GM12878 (cell line): ENCODE results near the gene OIT3. TPM values are rescaled to one million over a fixed set of nuclear protein-coding genes. Genes with fewer than 3 reads are reported as not detected.

Experiments used
- ATAC-seq: fragments of 200-7000 bp; cut with Tn5 transposase; 3 replicates; pipeline ENCODE4 v1.9.1; 2020; ENCODE audit warnings: mild to moderate bottlenecking, moderate library complexity
- BruUV-seq: library from RNA; stranded (reverse); fragments of 400-500 nt; replicated peaks from 2 replicates; lab custom pipeline; 2021; lab: Mats Ljungman, UMichigan
- CTCF ChIA-PET: fragments of 300-600 bp; sonication (Branson Sonifier 250); formaldehyde crosslinking; extraction: SDS; loops from one replicate; lab custom pipeline; 2021; ENCODE audit warnings: inconsistent platforms; lab: Yijun Ruan, JAX
- POLR2A ChIA-PET: fragments of 350-600 bp; formaldehyde crosslinking; extraction: SDS; loops from one replicate; lab custom pipeline; 2021; ENCODE audit warnings: inconsistent platforms; lab: Charles Lee
- RAD21 ChIA-PET: fragments of 300-600 bp; sonication (Branson Sonifier 250); formaldehyde crosslinking; loops from one replicate; lab custom pipeline; 2023; ENCODE audit warnings: antibody characterized with exemption; ENCODE audit not compliant: unreplicated experiment; lab: Charles Lee
- SMC1A ChIA-PET: fragments of 300-600 bp; sonication (Branson Sonifier 250); formaldehyde crosslinking; loops from one replicate; lab custom pipeline; 2023; ENCODE audit not compliant: unreplicated experiment, uncharacterized antibody; lab: Charles Lee
- DNase-seq: peaks from one replicate; pipeline ENCODE4 v3.0.0-alpha.2; 2011; ENCODE audit warnings: low read depth, low spot score
- FAIRE-seq: peaks from 3 replicates; lab custom pipeline; 2011; peaks lifted over from hg19 to GRCh38; lab: Jason Lieb, UNC
- H2AFZ ChIP-seq: 2 replicates; pipeline ENCODE4 v1.6.0; 2011; ENCODE audit warnings: low read depth, low read length, control low read depth; ENCODE audit not compliant: control insufficient read depth
- H3K27ac ChIP-seq: 2 replicates; pipeline ENCODE4 v1.5.1; 2011; ENCODE audit warnings: control low read depth; ENCODE audit not compliant: control insufficient read depth, insufficient read depth
- H3K27me3 ChIP-seq, 2 experiments: replicated peaks in 1 of 2; 2 replicates each; pipeline versions ENCODE4 v1.6.0 to v1.6.1; 2011; ENCODE audit warnings: low read length in 1 of 2; ENCODE audit not compliant: control insufficient read depth in 2 of 2, insufficient read depth in 2 of 2
- H3K36me3 ChIP-seq, 2 experiments: 2 replicates each; pipeline ENCODE4 v1.5.1; 2011; ENCODE audit warnings: low read length in 1 of 2; ENCODE audit not compliant: control insufficient read depth in 2 of 2, insufficient read depth in 2 of 2
- H3K4me1 ChIP-seq: 2 replicates; pipeline ENCODE4 v1.6.1; 2011; ENCODE audit warnings: mild to moderate bottlenecking, low read length, moderate library complexity, mixed read lengths; ENCODE audit not compliant: control insufficient read depth, insufficient read depth
- H3K4me2 ChIP-seq: 2 replicates; pipeline ENCODE4 v1.6.0; 2011; ENCODE audit warnings: control low read depth; ENCODE audit not compliant: control insufficient read depth, insufficient read depth
- H3K4me3 ChIP-seq: fragments of 200-600 bp; sonication (generic); 2 replicates; pipeline ENCODE4 v1.5.1; 2016
- H3K79me2 ChIP-seq: 2 replicates; pipeline ENCODE4 v1.6.0; 2011; ENCODE audit warnings: low read length; ENCODE audit not compliant: control insufficient read depth, insufficient read depth
- H3K9ac ChIP-seq: 2 replicates; pipeline ENCODE4 v1.8.0; 2011; ENCODE audit warnings: low read length, control low read depth, mixed read lengths; ENCODE audit not compliant: control insufficient read depth, insufficient read depth
- H3K9me3 ChIP-seq: replicated peaks from 3 replicates; pipeline ENCODE4 v1.5.1; 2011; ENCODE audit warnings: mild to moderate bottlenecking, low read length; ENCODE audit not compliant: control insufficient read depth, insufficient read depth
- H4K20me1 ChIP-seq: 2 replicates; pipeline ENCODE4 v1.6.0; 2011; ENCODE audit not compliant: control insufficient read depth, insufficient read depth
- EZH2 ChIP-seq: IDR thresholded peaks from 2 replicates; pipeline ENCODE4 v1.6.1; 2012; ENCODE audit warnings: low read depth, mild to moderate bottlenecking, control low read depth, inconsistent platforms, low read length, borderline replicate concordance; ENCODE audit not compliant: control insufficient read depth
- HDGF ChIP-seq: fragments of 450-650 bp; IDR thresholded peaks from 2 replicates; pipeline ENCODE4 v1.6.1; 2016; ENCODE audit warnings: antibody characterized with exemption
- JUND ChIP-seq: IDR thresholded peaks from 2 replicates; pipeline ENCODE4 v1.6.1; 2012; ENCODE audit warnings: low read depth, mild to moderate bottlenecking, low read length, improper control_type of control experiment, moderate library complexity
- KDM1A ChIP-seq: fragments of 200-600 bp; sonication (generic); IDR thresholded peaks from 2 replicates; pipeline ENCODE4 v1.6.1; 2016; ENCODE audit warnings: borderline replicate concordance
- MEF2A ChIP-seq: IDR thresholded peaks from 2 replicates; pipeline ENCODE4 v1.6.1; 2011; ENCODE audit warnings: low read depth, mild to moderate bottlenecking, low read length, moderate library complexity; ENCODE audit not compliant: insufficient read depth
- MEF2B ChIP-seq: fragments of 450-650 bp; IDR thresholded peaks from 2 replicates; pipeline ENCODE4 v1.6.1; 2018; ENCODE audit warnings: mild to moderate bottlenecking, moderate library complexity; ENCODE audit not compliant: partially characterized antibody, poor library complexity, severe bottlenecking
- POLR2A ChIP-seq: IDR thresholded peaks from 2 replicates; pipeline ENCODE4 v1.6.1; 2011; ENCODE audit warnings: low read depth, mild to moderate bottlenecking, low read length
- RAD21 ChIP-seq: IDR thresholded peaks from 2 replicates; pipeline ENCODE4 v1.6.1; 2011; ENCODE audit warnings: mild to moderate bottlenecking, low read depth, low read length, moderate library complexity; ENCODE audit not compliant: insufficient read depth
- RBBP5 ChIP-seq: fragments of 200-600 bp; sonication (generic); conservative IDR thresholded peaks from 2 replicates; pipeline ENCODE4 v1.6.1; 2016
- SMC3 ChIP-seq: IDR thresholded peaks from 2 replicates; pipeline ENCODE4 v1.6.1; 2011; ENCODE audit warnings: low read length, improper control_type of control experiment, borderline replicate concordance
- SP1 ChIP-seq: IDR thresholded peaks from one replicate; pipeline ENCODE4 v1.6.1; 2011; ENCODE audit warnings: low read depth, low read length
- TARDBP ChIP-seq: IDR thresholded peaks from 2 replicates; pipeline ENCODE4 v1.6.1; 2016; ENCODE audit warnings: borderline replicate concordance
- WGBS: methylation state at CpG from one replicate; pipeline ENCODE4 v1.1.6; 2016; ENCODE audit warnings: low lambda C conversion rate; ENCODE audit not compliant: insufficient replicate concordance, insufficient coverage; ENCODE audit errors: missing lambda C conversion rate; 5-methylcytosine and 5-hydroxymethylcytosine counted together
- in situ Hi-C: fragments of 300-500 bp; cut with MboI; formaldehyde crosslinking; loops from 9 replicates; pipeline ENCODE4 v1.14.3; 2018; ENCODE audit warnings: mixed read lengths
- intact Hi-C: fragments of 100-400 bp; cut with micrococcal nuclease; formaldehyde crosslinking; loops from one replicate; pipeline ENCODE4 v1.14.2; 2022; ENCODE audit not compliant: unreplicated experiment
- polyA plus RNA-seq, 11 experiments: library from polyadenylated mRNA; depleted of rRNA in 4 of 11; unstranded in 6 of 11; stranded (reverse) in 5 of 11; fragments of >200 nt; fragmentation: Nextera tagmentation in 4 of 11; fragmentation: Illumina TruSeq in 1 of 11; extraction: Ambion mirVana in 4 of 11; extraction: Trizol in 1 of 11; gene quantifications; 1 replicate in 1 of 11; 2 replicates in 10 of 11; pipeline versions ENCODE4 v1.2.1 to v1.2.3, GENCODE V29; 2011 to 2016; ENCODE audit warnings: inconsistent platforms in 2 of 11, missing spikeins in 2 of 11, low read depth in 1 of 11
- total RNA-seq, 4 experiments: library from RNA; depleted of rRNA in 3 of 4; stranded (reverse); fragments of >200 nt in 3 of 4; fragmentation: Illumina TruSeq in 1 of 4; extraction: Trizol in 1 of 4; gene quantifications; 2 replicates each; pipeline versions ENCODE4 v1.2.1 to v1.2.3, GENCODE V29; 2013 to 2021
- TF ChIP-seq, protein P1 (sequence below), 3 experiments: IDR thresholded peaks in 2 of 3; conservative IDR thresholded peaks in 1 of 3; 2 replicates each; pipeline ENCODE4 v1.5.1; 2011; ENCODE audit warnings: low read depth in 3 of 3, low read length in 3 of 3, mild to moderate bottlenecking in 3 of 3, control low read depth in 2 of 3, moderate library complexity in 2 of 3, inconsistent platforms in 1 of 3, mixed read lengths in 1 of 3; ENCODE audit not compliant: control insufficient read depth in 2 of 3, insufficient read depth in 1 of 3; ENCODE audit errors: extremely low read depth in 1 of 3

The OIT3 gene
- total and polyA plus RNA-seq, 10 of the 15 experiments (the other 5 are each of a cell fraction or from before 2014, with no cell fraction given): not detected

DNA sequence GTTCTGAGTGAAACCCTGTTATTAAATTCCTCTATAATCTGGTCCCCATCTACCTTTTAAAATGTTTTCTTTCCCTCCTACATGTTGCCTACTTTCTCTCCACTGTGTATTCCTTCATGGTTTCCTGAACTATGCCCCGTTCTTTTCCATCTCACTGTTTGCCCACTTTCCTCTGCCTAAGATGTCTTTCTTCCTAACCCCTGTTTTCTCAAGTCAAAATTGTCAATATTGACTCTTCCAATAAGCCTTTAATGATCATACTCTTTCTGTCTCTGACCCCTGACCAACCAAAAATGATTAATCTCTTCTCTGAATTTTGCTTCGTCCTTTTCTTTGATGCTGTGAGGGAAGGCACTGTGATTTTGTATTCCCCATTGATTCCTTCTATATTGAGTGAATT lies 30.6 kb upstream of the OIT3 start:
- no peak overlapping the region for H3K9ac ChIP-seq
- no peaks in the 10 kb centered on the region for H3K27me3 ChIP-seq
- H3K9me3 ChIP-seq: no peaks in the 10 kb centered on the region
- SMC1A ChIA-PET: no interaction called here
- H3K4me1 ChIP-seq: no peaks in the 10 kb centered on the region
- ATAC-seq: no peak
- POLR2A ChIA-PET: no interaction called here
- no peak overlapping the region for H3K4me3 ChIP-seq
- no peak overlapping the region for H3K4me2 ChIP-seq
- WGBS: 98% methylated on average over 2 of the region's 2 CpGs
- no peaks in the 10 kb centered on the region for H4K20me1 ChIP-seq
- no peak overlapping the region for H2AFZ ChIP-seq
- intact Hi-C loops: no loop called here
- DNase-seq: no peak
- FAIRE-seq: no peak
- in situ Hi-C loops: no loop called here
- no peak overlapping the region for H3K27ac ChIP-seq
- TF ChIP-seq TARDBP (no peak), HDGF (no peak)
- TF ChIP-seq, all 136 proteins: peak for 0
- Histone ChIP-seq H3K79me2 (no peaks in the 10 kb centered on the region), H3K36me3 (no peaks in the 10 kb centered on the region)
- BruUV-seq: no TSS peak
- ChIA-PET RAD21 (no interaction called here), CTCF (interaction anchor here (1.1 kb wide), 1 partner anchor 168 kb away, joined by 3 read pairs; no protein-coding TSS in a partner anchor)

DNA sequence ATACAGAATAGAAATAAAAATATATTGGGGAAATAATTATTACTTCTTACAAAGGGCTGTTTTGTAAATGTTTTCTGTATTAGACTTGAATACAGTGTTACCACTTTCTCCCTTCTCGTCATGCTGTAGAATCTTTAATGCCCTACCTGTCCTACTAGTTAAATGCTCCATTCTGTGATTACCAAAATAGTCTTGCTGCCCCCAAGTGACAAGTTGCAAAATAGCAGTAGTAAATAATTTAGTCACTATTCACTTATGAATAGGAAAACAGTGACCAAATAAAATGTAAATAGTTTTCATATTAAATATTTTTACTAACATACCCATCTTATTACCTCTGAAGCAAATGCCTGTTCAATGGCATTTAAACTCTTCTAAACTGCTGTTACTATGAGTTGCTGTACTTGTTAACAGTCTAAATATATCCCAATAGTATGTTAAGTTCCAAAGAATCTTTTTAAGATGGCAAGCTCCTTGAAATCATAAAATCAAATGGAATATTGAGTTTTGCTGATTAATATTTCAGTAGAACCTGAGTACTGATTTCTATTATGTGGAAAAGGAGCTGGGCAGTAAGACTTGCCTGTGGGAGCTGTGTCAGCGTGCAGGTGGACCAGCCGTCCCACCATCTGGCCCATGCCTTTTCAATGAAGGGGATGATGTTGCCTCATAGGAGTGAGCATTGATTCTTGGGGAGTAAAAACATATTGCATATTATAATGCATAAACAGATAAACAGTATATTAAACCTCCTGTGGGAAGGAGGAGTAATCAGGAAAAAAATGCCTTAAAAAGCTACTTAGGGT lies 18.1 kb upstream of the OIT3 start:
- H4K20me1 ChIP-seq: no peaks in the 10 kb centered on the region
- 66% methylated on average over 3 of the region's 3 CpGs for WGBS
- in situ Hi-C loops (no loop called here), intact Hi-C loops (loop anchor here (1.0 kb wide), 1 partner anchor 511 kb away; no protein-coding TSS in a partner anchor)
- no TSS peak for BruUV-seq
- no peak for DNase-seq
- FAIRE-seq: peak; percentile 44
- H3K36me3 ChIP-seq: no peaks in the 10 kb centered on the region; a peak in 1 of 4 replicates
- no peak overlapping the region for H2AFZ ChIP-seq
- peak; percentile 61 for ATAC-seq
- no peak overlapping the region for H3K27ac ChIP-seq
- ChIA-PET SMC1A (interaction anchor here (0.7 to 2.7 kb wide), 7 partner anchors 15 to 511 kb away, joined by 3 to 17 read pairs (median 4); no protein-coding TSS in a partner anchor), CTCF (interaction anchor here (0.7 to 3.3 kb wide), 10 partner anchors 9 to 514 kb away, joined by 3 to 19 read pairs (median 4); no protein-coding TSS in a partner anchor), POLR2A (no interaction called here), RAD21 (interaction anchor here (0.8 to 1.8 kb wide), 3 partner anchors 41 to 413 kb away, joined by 3 to 4 read pairs (median 4); no protein-coding TSS in a partner anchor)
- H3K27me3 ChIP-seq: no peaks in the 10 kb centered on the region
- H3K4me2 ChIP-seq: no peak overlapping the region
- H3K4me3 ChIP-seq: no peak overlapping the region
- no peaks in the 10 kb centered on the region; the same call in 1 of the 3 replicates for H3K9me3 ChIP-seq
- no peaks in the 10 kb centered on the region for H3K4me1 ChIP-seq
- no peaks in the 10 kb centered on the region for H3K79me2 ChIP-seq
- no peak overlapping the region for H3K9ac ChIP-seq
- TF ChIP-seq RAD21 (peak; percentile 75), TARDBP (no peak), SP1 (no peak), EZH2 (no peak), POLR2A (no peak), MEF2A (no peak), JUND (no peak), RBBP5 (no peak), SMC3 (peak; percentile 35; the same call in 1 of the 2 replicates), MEF2B (no peak), KDM1A (no peak)
- TF ChIP-seq, protein P1, sequence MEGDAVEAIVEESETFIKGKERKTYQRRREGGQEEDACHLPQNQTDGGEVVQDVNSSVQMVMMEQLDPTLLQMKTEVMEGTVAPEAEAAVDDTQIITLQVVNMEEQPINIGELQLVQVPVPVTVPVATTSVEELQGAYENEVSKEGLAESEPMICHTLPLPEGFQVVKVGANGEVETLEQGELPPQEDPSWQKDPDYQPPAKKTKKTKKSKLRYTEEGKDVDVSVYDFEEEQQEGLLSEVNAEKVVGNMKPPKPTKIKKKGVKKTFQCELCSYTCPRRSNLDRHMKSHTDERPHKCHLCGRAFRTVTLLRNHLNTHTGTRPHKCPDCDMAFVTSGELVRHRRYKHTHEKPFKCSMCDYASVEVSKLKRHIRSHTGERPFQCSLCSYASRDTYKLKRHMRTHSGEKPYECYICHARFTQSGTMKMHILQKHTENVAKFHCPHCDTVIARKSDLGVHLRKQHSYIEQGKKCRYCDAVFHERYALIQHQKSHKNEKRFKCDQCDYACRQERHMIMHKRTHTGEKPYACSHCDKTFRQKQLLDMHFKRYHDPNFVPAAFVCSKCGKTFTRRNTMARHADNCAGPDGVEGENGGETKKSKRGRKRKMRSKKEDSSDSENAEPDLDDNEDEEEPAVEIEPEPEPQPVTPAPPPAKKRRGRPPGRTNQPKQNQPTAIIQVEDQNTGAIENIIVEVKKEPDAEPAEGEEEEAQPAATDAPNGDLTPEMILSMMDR (IDR thresholded peaks at IDR 0.05 in 2 of 3, conservative IDR thresholded peaks at IDR 0.05 in 1 of 3; ENCODE audit: control insufficient read depth in 2 of 3, extremely low read depth in 1 of 3, insufficient read depth in 1 of 3, low read depth in 3 of 3, low read length in 3 of 3): peak; percentile 44 to 58 (median 47); a peak in 5 of 6 replicates
